MCF 10A (cell line): ENCODE results near the gene PACSIN2. TPM values are rescaled to one million over a fixed set of nuclear protein-coding genes. Genes with fewer than 3 reads are reported as not detected.

Experiments
- BruUV-seq: library from RNA; stranded (reverse); fragments of 400-500 nt; replicated peaks from 2 replicates; lab custom pipeline; 2021; lab: Mats Ljungman, UMichigan
- CTCF ChIA-PET: fragments of 300-600 bp; sonication (Branson Sonifier 250); formaldehyde crosslinking; extraction: SDS; loops from one replicate; lab custom pipeline; 2021; ENCODE audit warnings: antibody characterized with exemption, inconsistent platforms; lab: Yijun Ruan, JAX
- POLR2A ChIA-PET: fragments of 300-600, 350-650 bp; sonication (Branson Sonifier 250); formaldehyde crosslinking; extraction: SDS; loops from one replicate; lab custom pipeline; 2020; ENCODE audit warnings: antibody characterized with exemption, inconsistent platforms; lab: Yijun Ruan, JAX
- DNase-seq: peaks from one replicate; pipeline ENCODE4 v3.0.0-alpha.2; 2018; ENCODE audit not compliant: unreplicated experiment
- H3K27ac Mint-ChIP-seq: one replicate; pipeline ENCODE4 v1.8.0; 2022; ENCODE audit warnings: mild to moderate bottlenecking, low read depth, mixed read lengths; ENCODE audit not compliant: unreplicated experiment
- H3K27me3 Mint-ChIP-seq: one replicate; pipeline ENCODE4 v1.8.0; 2022; ENCODE audit warnings: mixed read lengths; ENCODE audit not compliant: insufficient read depth, unreplicated experiment
- H3K36me3 Mint-ChIP-seq: one replicate; pipeline ENCODE4 v1.8.0; 2022; ENCODE audit warnings: mild to moderate bottlenecking, moderate library complexity, mixed read lengths; ENCODE audit not compliant: insufficient read depth, unreplicated experiment
- H3K4me1 Mint-ChIP-seq: one replicate; pipeline ENCODE4 v1.8.0; 2022; ENCODE audit warnings: mixed read lengths; ENCODE audit not compliant: insufficient read depth, unreplicated experiment
- H3K4me3 Mint-ChIP-seq: one replicate; pipeline ENCODE4 v1.8.0; 2022; ENCODE audit warnings: mild to moderate bottlenecking, moderate library complexity, mixed read lengths; ENCODE audit not compliant: unreplicated experiment
- H3K9me3 Mint-ChIP-seq: one replicate; pipeline ENCODE4 v1.8.0; 2022; ENCODE audit warnings: mixed read lengths; ENCODE audit not compliant: unreplicated experiment
- CTCF ChIP-seq: fragments of 200-600 bp; IDR thresholded peaks from one replicate; pipeline ENCODE4 v1.8.0; 2022; ENCODE audit warnings: antibody characterized with exemption, mild to moderate bottlenecking; ENCODE audit not compliant: unreplicated experiment
- intact Hi-C: fragments of 100-400 bp; cut with micrococcal nuclease; formaldehyde crosslinking; loops from 2 replicates; pipeline ENCODE4 v1.14.1; 2022
- total RNA-seq: library from RNA; stranded (reverse); gene quantifications from 2 replicates; pipeline ENCODE4 v1.2.3, GENCODE V29; 2022

Gene PACSIN2
- total RNA-seq, 1 experiment from 2014 or later = 67.3 TPM

- H3K4me1 Mint-ChIP-seq = peaks cover 19% of the 10 kb centered on the region
- H3K27me3 Mint-ChIP-seq = no peaks in the 10 kb centered on the region
- TF ChIP-seq CTCF = no peak
- ChIA-PET POLR2A (interaction anchor here (0.7 to 1.6 kb wide), 5 partner anchors 8 to 157 kb away, joined by 3 read pairs; no protein-coding TSS in a partner anchor), CTCF (interaction anchor here (0.6 to 1.2 kb wide), 6 partner anchors 8 to 245 kb away, joined by 3 to 5 read pairs (median 4); no protein-coding TSS in a partner anchor)
- no peak overlapping the region for H3K4me3 Mint-ChIP-seq
- peaks cover 61% of the 10 kb centered on the region for H3K36me3 Mint-ChIP-seq
- DNase-seq = peak; percentile 78
- H3K9me3 Mint-ChIP-seq = no peaks in the 10 kb centered on the region
- no TSS peak for BruUV-seq
- intact Hi-C loops = no loop called here
- H3K27ac Mint-ChIP-seq = peak overlapping the region; percentile 27
Observed at GRCh38 chr22:42844756-42845155, 170.2 kb downstream of the PACSIN2 start.

- Mint-ChIP-seq H3K9me3 (no peaks in the 10 kb centered on the region), H3K4me3 (no peak overlapping the region), H3K27me3 (no peaks in the 10 kb centered on the region), H3K36me3 (peaks cover 77% of the 10 kb centered on the region), H3K4me1 (peaks cover 19% of the 10 kb centered on the region), H3K27ac (no peak overlapping the region)
- intact Hi-C loops = no loop called here
- ChIA-PET POLR2A (interaction anchor here (0.7 to 1.6 kb wide), 3 partner anchors 9 to 12 kb away, joined by 3 to 4 read pairs (median 3); no protein-coding TSS in a partner anchor), CTCF (interaction anchor here (0.6 to 2.0 kb wide), 5 partner anchors 23 to 265 kb away, joined by 3 to 7 read pairs (median 4); no protein-coding TSS in a partner anchor)
- no peak for TF ChIP-seq CTCF
- no TSS peak for BruUV-seq
- no peak for DNase-seq
Observed at GRCh38 chr22:42842658-42843370, 172.1 kb downstream of the PACSIN2 start.

GRCh38 chr22:42841444-42841843, 173.5 kb downstream of the PACSIN2 start:
- POLR2A ChIA-PET = interaction anchor here (1.0 kb wide), 1 partner anchor 95 kb away, joined by 4 read pairs; no protein-coding TSS in a partner anchor
- H3K27ac Mint-ChIP-seq = no peak overlapping the region
- CTCF ChIA-PET = interaction anchor here (0.6 to 2.0 kb wide), 3 partner anchors 22 to 224 kb away, joined by 3 to 7 read pairs (median 4); no protein-coding TSS in a partner anchor

More at GRCh38 chr22:42841444-42841843, 173.5 kb downstream of the PACSIN2 start:
- TF ChIP-seq CTCF = no peak
- peaks cover 75% of the 10 kb centered on the region for H3K36me3 Mint-ChIP-seq
- intact Hi-C loops = no loop called here
- DNase-seq = no peak
- H3K4me3 Mint-ChIP-seq = no peak overlapping the region
- peaks cover 19% of the 10 kb centered on the region for H3K4me1 Mint-ChIP-seq
- no peaks in the 10 kb centered on the region for H3K9me3 Mint-ChIP-seq
- H3K27me3 Mint-ChIP-seq = no peaks in the 10 kb centered on the region
- BruUV-seq = no TSS peak
